ENCODE data around the gene SOS1.
"Not testable (repeated sequence)": the region's sequence is repeated elsewhere in the genome, so short reads cannot be mapped to it uniquely, and the experiment has no call there.

Gene SOS1

GRCh38 chr2:39107156-39107555 is 13.7 kb downstream of the SOS1 start:
- DNase-seq (ENCODE audit: low read depth, low spot score) = no peak

- DNase-seq (ENCODE audit: low read depth, low spot score) = no peak
Observed at GRCh38 chr2:39099870-39100728, 20.8 kb downstream of the SOS1 start.

- no peak for DNase-seq (ENCODE audit: low read depth, low spot score)
Observed at GRCh38 chr2:39099310-39099869, 21.5 kb downstream of the SOS1 start.

GRCh38 chr2:39095624-39096023 is 25.2 kb downstream of the SOS1 start:
- DNase-seq (ENCODE audit: low read depth, low spot score) = no peak

- DNase-seq (ENCODE audit: low read depth, low spot score) = no peak
Observed at GRCh38 chr2:39094717-39095363, 26.0 kb downstream of the SOS1 start.

GRCh38 chr2:39093218-39093898 is 27.5 kb downstream of the SOS1 start:
- no peak for DNase-seq (ENCODE audit: low read depth, low spot score)

- no peak for DNase-seq (ENCODE audit: low read depth, low spot score)
Observed at GRCh38 chr2:39091543-39091942, 29.3 kb downstream of the SOS1 start.

GRCh38 chr2:39091063-39091462 is 29.8 kb downstream of the SOS1 start:
- no peak for DNase-seq (ENCODE audit: low read depth, low spot score)

- DNase-seq (ENCODE audit: low read depth, low spot score) = no peak
Observed at GRCh38 chr2:39080152-39080551, 40.7 kb downstream of the SOS1 start.

GRCh38 chr2:39069890-39070465 is 50.9 kb downstream of the SOS1 start:
- DNase-seq (ENCODE audit: low read depth, low spot score) = no peak

GRCh38 chr2:39069136-39069515 is 51.7 kb downstream of the SOS1 start:
- no peak for DNase-seq (ENCODE audit: low read depth, low spot score)

GRCh38 chr2:39068299-39069135 is 52.3 kb downstream of the SOS1 start:
- no peak for DNase-seq (ENCODE audit: low read depth, low spot score)

GRCh38 chr2:39065616-39066015 is 55.2 kb downstream of the SOS1 start:
- no peak for DNase-seq (ENCODE audit: low read depth, low spot score)

- DNase-seq (ENCODE audit: low read depth, low spot score) = no peak
Observed at GRCh38 chr2:39062320-39062719, 58.5 kb downstream of the SOS1 start.

GRCh38 chr2:39061280-39061679 is 59.6 kb downstream of the SOS1 start:
- no peak for DNase-seq (ENCODE audit: low read depth, low spot score)

- DNase-seq (ENCODE audit: low read depth, low spot score) = no peak
Observed at GRCh38 chr2:39059366-39059952, 61.4 kb downstream of the SOS1 start.

GRCh38 chr2:39058101-39058500 is 62.8 kb downstream of the SOS1 start:
- DNase-seq (ENCODE audit: low read depth, low spot score) = no peak

- not testable (repeated sequence) for DNase-seq (ENCODE audit: low read depth, low spot score)
Observed at GRCh38 chr2:39052665-39053064, 68.2 kb downstream of the SOS1 start.

GRCh38 chr2:39050109-39050508 is 70.7 kb downstream of the SOS1 start:
- no peak for DNase-seq (ENCODE audit: low read depth, low spot score)

GRCh38 chr2:39039072-39039471 is 81.8 kb downstream of the SOS1 start:
- no peak for DNase-seq (ENCODE audit: low read depth, low spot score)

- no peak for DNase-seq (ENCODE audit: low read depth, low spot score)
Observed at GRCh38 chr2:39033980-39034379, 86.9 kb downstream of the SOS1 start.

Measured in ELF-1 (cell line).